Effector memory CD4-positive, alpha-beta T cell (primary cell): Measurements from ENCODE around the gene SSUH2.

Experiments used
- DNase-seq, 3 donors: peaks; one replicate each; pipeline ENCODE4 v3.0.0-alpha.2; 2020
- H3K27ac ChIP-seq: 2 replicates; pipeline ENCODE4 v1.7.0; 2013; ENCODE audit warnings: mild to moderate bottlenecking, low read length, moderate library complexity; ENCODE audit not compliant: insufficient read depth, poor library complexity, severe bottlenecking
- H3K27me3 ChIP-seq: replicated peaks from 2 replicates; pipeline ENCODE4 v1.7.0; 2013; ENCODE audit warnings: mild to moderate bottlenecking, low read length; ENCODE audit not compliant: insufficient read depth, control insufficient read depth, poor library complexity, severe bottlenecking
- H3K36me3 ChIP-seq: 2 replicates; pipeline ENCODE4 v1.7.0; 2013; ENCODE audit warnings: mild to moderate bottlenecking, low read length, moderate library complexity; ENCODE audit not compliant: control insufficient read depth, insufficient read depth
- H3K4me1 ChIP-seq: 2 replicates; pipeline ENCODE4 v1.7.0; 2013; ENCODE audit warnings: low read length, mild to moderate bottlenecking; ENCODE audit not compliant: control insufficient read depth, insufficient read depth, poor library complexity, severe bottlenecking
- H3K4me3 ChIP-seq: 2 replicates; pipeline ENCODE4 v1.7.0; 2013; ENCODE audit warnings: low read length, low read depth, mild to moderate bottlenecking; ENCODE audit not compliant: insufficient read depth, poor library complexity, severe bottlenecking
- H3K9me3 ChIP-seq: 2 replicates; pipeline ENCODE4 v1.7.0; 2013; ENCODE audit warnings: mild to moderate bottlenecking, low read length, moderate library complexity; ENCODE audit not compliant: control insufficient read depth

The SSUH2 gene

DNA sequence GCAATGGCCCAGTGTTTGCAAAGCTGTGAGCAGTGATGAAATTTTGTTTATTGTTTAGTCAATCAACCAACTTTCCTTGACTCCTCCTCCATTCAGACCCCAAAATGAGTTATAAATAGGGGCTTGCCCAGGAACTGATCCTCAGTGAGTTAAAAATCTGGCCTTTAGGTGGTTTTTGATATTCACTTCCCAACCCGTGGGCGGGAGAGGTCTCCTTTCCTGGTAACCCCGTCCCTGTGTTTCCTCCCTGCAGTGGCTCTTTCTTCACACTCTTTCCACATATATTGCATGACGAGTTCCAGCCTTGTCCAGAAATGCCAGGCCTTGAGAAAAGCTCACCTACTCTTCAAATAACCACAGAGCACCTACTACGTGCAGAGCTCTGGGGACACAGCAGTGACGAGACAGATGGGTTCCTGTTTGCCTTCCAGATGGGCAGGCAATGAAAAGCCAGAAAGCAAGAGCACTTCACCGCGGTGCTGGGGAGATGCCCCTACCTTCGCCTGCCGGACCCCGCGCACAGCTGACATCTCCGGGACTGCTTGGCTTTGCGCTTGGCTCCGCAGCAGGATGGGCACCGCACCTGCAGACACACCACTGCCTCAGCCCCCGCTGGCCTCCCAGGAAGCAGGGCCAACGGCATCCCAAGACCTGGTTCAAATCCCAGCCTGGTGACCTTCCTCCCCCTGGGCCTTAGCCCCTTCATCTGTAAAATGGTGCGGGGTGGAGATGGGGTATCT is 17.2 kb downstream of the SSUH2 start:
- H3K36me3 ChIP-seq, result no peaks in the 10 kb centered on the region
- H3K9me3 ChIP-seq, result no peaks in the 10 kb centered on the region
- H3K27me3 ChIP-seq, result no peaks in the 10 kb centered on the region
- DNase-seq, result no peak
- no peaks in the 10 kb centered on the region for H3K4me1 ChIP-seq
- no peak overlapping the region for H3K27ac ChIP-seq
- H3K4me3 ChIP-seq, result no peak overlapping the region

- Histone ChIP-seq H3K4me1 (no peaks in the 10 kb centered on the region), H3K27me3 (no peaks in the 10 kb centered on the region), H3K9me3 (no peaks in the 10 kb centered on the region), H3K36me3 (no peaks in the 10 kb centered on the region), H3K27ac (no peak overlapping the region), H3K4me3 (no peak overlapping the region)
- DNase-seq, result no peak
Observed at GRCh38 chr3:8625991-8626390, 18.6 kb downstream of the SSUH2 start.

GRCh38 chr3:8624612-8625011 is 20.0 kb downstream of the SSUH2 start:
- H3K4me1 ChIP-seq, result no peaks in the 10 kb centered on the region
- H3K27me3 ChIP-seq, result no peaks in the 10 kb centered on the region
- H3K4me3 ChIP-seq, result no peak overlapping the region
- H3K9me3 ChIP-seq, result no peaks in the 10 kb centered on the region
- DNase-seq, result no peak
- H3K27ac ChIP-seq, result no peak overlapping the region
- no peaks in the 10 kb centered on the region for H3K36me3 ChIP-seq

DNA sequence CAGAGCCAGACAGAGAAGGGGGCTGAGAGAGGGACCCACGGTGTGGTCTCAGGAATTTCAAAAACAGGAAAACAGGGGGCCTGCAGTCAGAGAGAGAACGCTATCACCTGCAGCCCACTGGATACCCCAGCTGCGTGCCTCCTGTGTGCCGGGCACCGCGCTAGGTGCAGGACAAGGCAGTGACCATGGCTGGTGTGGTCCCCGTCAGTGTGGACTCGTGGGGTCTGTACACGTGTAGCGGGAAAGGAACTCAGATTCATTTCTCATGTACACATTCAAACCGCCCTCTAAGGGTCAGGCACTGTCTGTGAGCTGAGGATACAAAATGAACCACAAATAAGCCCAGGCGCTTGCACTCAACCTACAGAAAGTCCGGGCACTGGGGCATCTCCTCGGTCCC is 20.9 kb downstream of the SSUH2 start:
- Histone ChIP-seq H3K36me3 (no peaks in the 10 kb centered on the region), H3K4me3 (no peak overlapping the region), H3K27me3 (no peaks in the 10 kb centered on the region), H3K4me1 (no peaks in the 10 kb centered on the region), H3K27ac (no peak overlapping the region), H3K9me3 (no peaks in the 10 kb centered on the region)
- no peak for DNase-seq

DNA sequence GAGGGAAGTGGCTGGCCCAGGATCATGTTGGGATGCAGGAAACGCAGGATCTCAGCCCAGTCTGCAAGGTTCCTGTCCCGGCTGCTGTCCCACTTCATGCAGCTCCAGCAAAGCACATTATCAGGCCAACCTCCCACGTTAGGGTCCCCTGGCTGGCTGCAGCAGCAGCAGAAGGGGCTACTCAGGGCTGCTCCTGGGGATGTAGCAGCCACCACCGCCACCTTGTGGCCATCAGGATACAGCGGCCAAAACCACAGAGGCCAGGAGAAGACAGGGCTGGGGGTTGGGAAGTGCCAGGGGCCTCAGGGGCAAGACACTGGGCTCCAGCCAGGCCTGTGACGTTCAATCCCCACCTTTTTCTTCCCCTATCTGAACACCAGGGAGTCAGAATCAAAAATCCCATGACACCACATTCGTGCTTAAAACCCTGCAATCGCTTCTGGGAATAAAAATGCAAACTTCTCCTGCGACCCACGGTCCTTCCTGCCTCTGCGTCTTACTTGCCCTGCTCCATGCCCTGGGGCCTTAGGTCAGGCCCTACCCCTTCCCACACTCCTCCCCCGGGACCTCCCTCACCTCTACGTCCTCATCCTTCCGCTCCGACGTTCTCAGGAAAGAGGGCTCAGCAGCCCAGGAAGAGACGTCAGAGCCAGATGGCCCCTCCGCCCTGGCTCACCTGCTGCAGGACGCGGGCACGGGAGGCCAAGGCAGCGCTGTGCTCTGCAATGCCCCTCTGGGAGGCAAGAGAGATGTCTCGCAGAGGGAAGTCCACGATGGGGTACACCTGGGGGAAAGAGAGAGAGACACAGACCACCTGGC is 21.5 kb downstream of the SSUH2 start:
- no peak for DNase-seq

DNA sequence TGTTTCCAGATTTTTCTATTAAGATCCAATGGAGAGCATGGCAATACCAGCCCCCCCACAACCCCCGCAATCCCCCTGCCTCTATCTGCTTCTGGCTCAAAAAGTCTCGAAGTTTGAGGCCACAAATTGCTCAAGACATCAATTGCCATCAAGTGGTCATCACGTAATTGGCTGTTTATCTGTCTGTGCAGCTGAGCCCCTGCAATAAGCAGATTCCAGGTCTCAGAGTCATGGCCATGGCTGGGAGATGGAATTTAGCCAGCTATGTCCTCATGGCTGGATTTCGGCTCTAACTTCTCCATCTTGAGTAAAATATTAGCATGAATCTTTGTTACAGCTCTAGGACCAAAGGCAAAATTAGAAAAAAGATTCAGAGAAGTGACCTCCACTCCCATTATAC is 22.7 kb downstream of the SSUH2 start:
- no peak overlapping the region for H3K4me3 ChIP-seq
- no peak overlapping the region for H3K27ac ChIP-seq
- no peaks in the 10 kb centered on the region for H3K36me3 ChIP-seq
- DNase-seq, result no peak
- no peaks in the 10 kb centered on the region for H3K4me1 ChIP-seq
- H3K27me3 ChIP-seq, result no peaks in the 10 kb centered on the region
- no peaks in the 10 kb centered on the region for H3K9me3 ChIP-seq

More for the DNA sequence above, 21.5 kb downstream of the SSUH2 start:
- Histone ChIP-seq H3K4me3 (no peak overlapping the region), H3K27ac (no peak overlapping the region), H3K4me1 (no peaks in the 10 kb centered on the region), H3K27me3 (no peaks in the 10 kb centered on the region), H3K9me3 (no peaks in the 10 kb centered on the region), H3K36me3 (no peaks in the 10 kb centered on the region)

DNA sequence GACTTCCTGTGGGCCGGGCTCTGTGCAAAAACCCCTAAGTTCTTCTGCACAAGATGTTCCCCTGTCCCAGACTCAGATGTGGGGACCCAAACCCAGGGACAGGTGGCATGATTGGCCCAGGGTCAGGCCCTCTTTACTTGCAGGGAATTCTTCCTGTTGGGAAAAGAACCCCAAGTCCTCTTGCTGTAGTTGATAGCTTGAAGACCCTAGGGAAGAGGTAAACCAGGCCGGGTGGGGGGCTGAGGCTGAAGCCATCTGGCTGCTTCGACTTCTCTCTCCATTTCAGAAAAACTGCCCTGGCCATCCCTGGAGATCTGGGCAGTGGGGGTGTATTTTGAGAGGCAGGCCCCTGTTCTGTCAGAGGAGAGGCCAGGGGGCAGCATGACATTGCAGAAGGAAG is 23.5 kb downstream of the SSUH2 start:
- Histone ChIP-seq H3K36me3 (no peaks in the 10 kb centered on the region), H3K4me1 (no peaks in the 10 kb centered on the region), H3K27ac (no peak overlapping the region), H3K4me3 (no peak overlapping the region), H3K9me3 (no peaks in the 10 kb centered on the region), H3K27me3 (no peaks in the 10 kb centered on the region)
- no peak for DNase-seq

- Histone ChIP-seq H3K36me3 (no peaks in the 10 kb centered on the region), H3K4me1 (no peaks in the 10 kb centered on the region), H3K4me3 (no peak overlapping the region), H3K9me3 (no peaks in the 10 kb centered on the region), H3K27ac (no peak overlapping the region), H3K27me3 (no peaks in the 10 kb centered on the region)
- DNase-seq, result no peak
Observed at GRCh38 chr3:8619548-8619947, 25.1 kb downstream of the SSUH2 start.

DNA sequence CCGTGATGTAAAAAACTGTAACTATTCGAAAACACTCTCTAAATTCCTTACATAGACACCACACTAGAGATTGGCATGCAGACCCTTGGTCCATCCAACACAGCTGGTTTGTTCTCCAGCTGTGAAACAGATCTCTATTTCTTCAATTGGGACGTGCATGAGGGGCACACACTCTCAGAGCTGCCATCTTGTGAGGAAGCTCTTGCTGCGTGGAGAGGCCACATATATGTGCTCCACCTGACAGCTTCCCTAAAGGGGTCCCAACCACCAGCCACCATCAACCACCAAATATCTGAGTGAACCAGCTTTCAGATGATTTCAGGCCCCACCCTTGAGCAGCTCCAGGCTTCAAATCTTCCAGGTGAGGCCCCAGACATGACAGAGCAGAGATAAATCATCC is 25.6 kb downstream of the SSUH2 start:
- no peak overlapping the region for H3K27ac ChIP-seq
- no peaks in the 10 kb centered on the region for H3K36me3 ChIP-seq
- no peaks in the 10 kb centered on the region for H3K9me3 ChIP-seq
- H3K27me3 ChIP-seq, result no peaks in the 10 kb centered on the region
- no peak for DNase-seq
- H3K4me3 ChIP-seq, result no peak overlapping the region
- H3K4me1 ChIP-seq, result no peaks in the 10 kb centered on the region

DNA sequence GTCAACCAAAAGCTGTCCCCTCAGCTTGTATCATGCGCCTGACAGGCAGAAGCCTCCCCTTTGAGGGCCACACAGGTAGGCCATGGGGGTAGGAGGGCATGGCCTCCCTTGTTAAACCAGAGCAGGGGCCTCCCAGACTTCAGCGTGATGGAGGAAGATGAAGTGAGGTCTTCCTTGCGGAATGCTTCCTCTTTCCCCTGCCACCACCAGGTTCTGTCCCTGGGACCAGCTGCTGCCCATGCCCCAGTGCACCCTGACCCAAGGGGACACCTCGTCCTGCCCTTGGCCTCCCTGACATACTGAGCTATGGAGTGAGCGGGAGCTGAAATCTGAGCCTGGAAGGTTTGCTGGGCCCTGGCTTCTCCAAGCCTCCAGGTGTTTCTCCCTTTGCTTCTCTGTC is 26.7 kb downstream of the SSUH2 start:
- no peak for DNase-seq
- H3K9me3 ChIP-seq, result no peaks in the 10 kb centered on the region
- no peaks in the 10 kb centered on the region for H3K4me1 ChIP-seq
- no peak overlapping the region for H3K4me3 ChIP-seq
- H3K27me3 ChIP-seq, result no peaks in the 10 kb centered on the region
- no peaks in the 10 kb centered on the region for H3K36me3 ChIP-seq
- H3K27ac ChIP-seq, result no peak overlapping the region
